Neural progenitor cell (in vitro differentiated cells): ENCODE measurements around the gene RORB. TPM values are rescaled to one million over a fixed set of nuclear protein-coding genes. Genes with fewer than 3 reads are reported as not detected.

Experiments used
- DNase-seq: peaks from one replicate; pipeline ENCODE4 v3.0.0-alpha.2; 2016; ENCODE audit warnings: low spot score
- H2AFZ ChIP-seq: fragments of 200-600 bp; sonication (generic); replicated peaks from 2 replicates; pipeline ENCODE4 v1.6.1; 2016; ENCODE audit warnings: antibody characterized with exemption
- H3F3A ChIP-seq: fragments of 200-600 bp; sonication (generic); 2 replicates; pipeline ENCODE4 v1.6.1; 2016; ENCODE audit warnings: antibody characterized with exemption, low read depth
- H3K27ac ChIP-seq: fragments of 200-600 bp; sonication (generic); 2 replicates; pipeline ENCODE4 v1.5.1; 2016; ENCODE audit warnings: mild to moderate bottlenecking
- H3K27me3 ChIP-seq: fragments of 200-600 bp; sonication (generic); 2 replicates; pipeline ENCODE4 v1.6.1; 2016; ENCODE audit warnings: mild to moderate bottlenecking, moderate library complexity
- H3K36me3 ChIP-seq: fragments of 200-600 bp; sonication (generic); 2 replicates; pipeline ENCODE4 v1.5.1; 2016
- H3K4me1 ChIP-seq: fragments of 200-600 bp; sonication (generic); 2 replicates; pipeline ENCODE4 v1.6.1; 2016; ENCODE audit warnings: mixed run types
- H3K4me2 ChIP-seq: fragments of 200-600 bp; sonication (generic); 2 replicates; pipeline ENCODE4 v1.6.1; 2016
- H3K4me3 ChIP-seq: fragments of 200-600 bp; sonication (generic); 2 replicates; pipeline ENCODE4 v1.5.1; 2016
- H3K79me2 ChIP-seq: fragments of 200-600 bp; sonication (generic); 2 replicates; pipeline ENCODE4 v1.6.1; 2016; ENCODE audit warnings: low read depth
- H3K9ac ChIP-seq: fragments of 200-600 bp; sonication (generic); 2 replicates; pipeline ENCODE4 v1.6.1; 2016
- H3K9me3 ChIP-seq: fragments of 200-600 bp; sonication (generic); 2 replicates; pipeline ENCODE4 v1.5.1; 2016; ENCODE audit warnings: low read depth
- H4K20me1 ChIP-seq: fragments of 200-600 bp; sonication (generic); 2 replicates; pipeline ENCODE4 v1.6.1; 2016; ENCODE audit warnings: low read depth
- H3K27ac Mint-ChIP-seq: 3 replicates; pipeline ENCODE4 v1.8.0; 2021; ENCODE audit warnings: mixed read lengths
- H3K27me3 Mint-ChIP-seq: 2 replicates; pipeline ENCODE4 v1.8.0; 2022; ENCODE audit warnings: low read depth, mild to moderate bottlenecking, inconsistent platforms, moderate library complexity, mixed read lengths; ENCODE audit not compliant: insufficient read depth
- H3K36me3 Mint-ChIP-seq: 3 replicates; pipeline ENCODE4 v1.8.0; 2021; ENCODE audit warnings: mixed read lengths
- H3K4me1 Mint-ChIP-seq: 3 replicates; pipeline ENCODE4 v1.8.0; 2021; ENCODE audit warnings: mixed read lengths
- H3K4me3 Mint-ChIP-seq: 3 replicates; pipeline ENCODE4 v1.8.0; 2021; ENCODE audit warnings: mild to moderate bottlenecking, moderate library complexity, mixed read lengths
- H3K9me3 Mint-ChIP-seq: 3 replicates; pipeline ENCODE4 v1.8.0; 2020; ENCODE audit warnings: mixed read lengths
- EZH2 ChIP-seq: fragments of 200-600 bp; sonication (generic); IDR thresholded peaks from 2 replicates; pipeline ENCODE4 v1.6.1; 2017; ENCODE audit warnings: antibody characterized with exemption, mild to moderate bottlenecking, moderate library complexity
- EZH2phosphoT487 ChIP-seq: fragments of 200-600 bp; sonication (generic); IDR thresholded peaks from 2 replicates; pipeline ENCODE4 v1.6.1; 2017; ENCODE audit warnings: antibody characterized with exemption
- total RNA-seq: library from RNA; depleted of rRNA; stranded (reverse); fragments of >200 nt; gene quantifications from 2 replicates; pipeline ENCODE4 v1.2.3, GENCODE V29; 2015; ENCODE audit warnings: low replicate concordance
- TF ChIP-seq, protein P1 (sequence below): fragments of 200-600 bp; sonication (generic); IDR thresholded peaks from 2 replicates; pipeline ENCODE4 v1.5.1; 2017; ENCODE audit warnings: antibody characterized with exemption, mild to moderate bottlenecking

RORB gene
- total RNA-seq, 1 donor from 2014 or later: 4.2 TPM

DNA sequence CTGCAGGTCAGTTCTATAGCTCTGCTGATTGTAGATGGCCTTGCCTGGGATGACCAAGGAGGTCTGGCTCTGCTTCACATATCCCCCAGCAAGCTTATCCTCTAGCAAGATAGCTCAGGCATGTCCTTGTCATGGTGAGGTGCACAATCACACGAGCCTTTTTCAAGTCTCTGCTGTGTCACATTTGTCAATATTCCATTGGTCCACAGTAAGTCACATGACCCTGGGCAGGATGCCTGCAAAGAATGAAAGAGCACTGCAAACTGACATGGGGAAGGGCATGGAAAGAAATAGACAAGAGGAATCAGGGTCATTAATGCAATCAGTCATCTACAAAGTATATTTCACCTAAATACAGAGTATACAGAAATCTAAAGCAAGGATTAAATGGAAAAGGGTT is 142.0 kb downstream of the RORB start:
- Histone ChIP-seq H2AFZ (no peak overlapping the region), H3K79me2 (no peaks in the 10 kb centered on the region), H4K20me1 (no peaks in the 10 kb centered on the region), H3K27me3 (no peaks in the 10 kb centered on the region), H3F3A (no peaks in the 10 kb centered on the region), H3K4me2 (no peak overlapping the region), H3K27ac (no peak overlapping the region), H3K9me3 (no peaks in the 10 kb centered on the region), H3K4me1 (no peaks in the 10 kb centered on the region), H3K4me3 (no peak overlapping the region), H3K9ac (no peak overlapping the region), H3K36me3 (no peaks in the 10 kb centered on the region)
- no peak for DNase-seq
- Mint-ChIP-seq H3K9me3 (no peaks in the 10 kb centered on the region), H3K27ac (no peak overlapping the region), H3K36me3 (no peaks in the 10 kb centered on the region), H3K27me3 (no peaks in the 10 kb centered on the region), H3K4me3 (no peak overlapping the region), H3K4me1 (no peaks in the 10 kb centered on the region)
- TF ChIP-seq EZH2: no peak
- TF ChIP-seq, protein P1, sequence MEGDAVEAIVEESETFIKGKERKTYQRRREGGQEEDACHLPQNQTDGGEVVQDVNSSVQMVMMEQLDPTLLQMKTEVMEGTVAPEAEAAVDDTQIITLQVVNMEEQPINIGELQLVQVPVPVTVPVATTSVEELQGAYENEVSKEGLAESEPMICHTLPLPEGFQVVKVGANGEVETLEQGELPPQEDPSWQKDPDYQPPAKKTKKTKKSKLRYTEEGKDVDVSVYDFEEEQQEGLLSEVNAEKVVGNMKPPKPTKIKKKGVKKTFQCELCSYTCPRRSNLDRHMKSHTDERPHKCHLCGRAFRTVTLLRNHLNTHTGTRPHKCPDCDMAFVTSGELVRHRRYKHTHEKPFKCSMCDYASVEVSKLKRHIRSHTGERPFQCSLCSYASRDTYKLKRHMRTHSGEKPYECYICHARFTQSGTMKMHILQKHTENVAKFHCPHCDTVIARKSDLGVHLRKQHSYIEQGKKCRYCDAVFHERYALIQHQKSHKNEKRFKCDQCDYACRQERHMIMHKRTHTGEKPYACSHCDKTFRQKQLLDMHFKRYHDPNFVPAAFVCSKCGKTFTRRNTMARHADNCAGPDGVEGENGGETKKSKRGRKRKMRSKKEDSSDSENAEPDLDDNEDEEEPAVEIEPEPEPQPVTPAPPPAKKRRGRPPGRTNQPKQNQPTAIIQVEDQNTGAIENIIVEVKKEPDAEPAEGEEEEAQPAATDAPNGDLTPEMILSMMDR: no peak
- TF ChIP-seq EZH2phosphoT487: no peak

DNA sequence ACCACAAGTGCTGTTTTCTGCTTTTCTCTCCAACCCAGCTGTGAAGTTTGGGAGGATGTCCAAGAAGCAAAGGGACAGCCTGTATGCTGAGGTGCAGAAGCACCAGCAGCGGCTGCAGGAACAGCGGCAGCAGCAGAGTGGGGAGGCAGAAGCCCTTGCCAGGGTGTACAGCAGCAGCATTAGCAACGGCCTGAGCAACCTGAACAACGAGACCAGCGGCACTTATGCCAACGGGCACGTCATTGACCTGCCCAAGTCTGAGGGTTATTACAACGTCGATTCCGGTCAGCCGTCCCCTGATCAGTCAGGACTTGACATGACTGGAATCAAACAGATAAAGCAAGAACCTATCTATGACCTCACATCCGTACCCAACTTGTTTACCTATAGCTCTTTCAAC is 145.2 kb downstream of the RORB start:
- no peaks in the 10 kb centered on the region for H3K4me1 Mint-ChIP-seq
- H3K9me3 ChIP-seq: no peaks in the 10 kb centered on the region
- no peak overlapping the region for H3K4me2 ChIP-seq
- DNase-seq: no peak
- H3K4me3 Mint-ChIP-seq: no peak overlapping the region
- H3K27ac Mint-ChIP-seq: no peak overlapping the region
- no peaks in the 10 kb centered on the region for H3K4me1 ChIP-seq
- H3K36me3 ChIP-seq: no peaks in the 10 kb centered on the region
- no peaks in the 10 kb centered on the region for H4K20me1 ChIP-seq
- no peaks in the 10 kb centered on the region for H3K27me3 Mint-ChIP-seq
- H3K36me3 Mint-ChIP-seq: no peaks in the 10 kb centered on the region
- H3K79me2 ChIP-seq: no peaks in the 10 kb centered on the region
- H3K9me3 Mint-ChIP-seq: no peaks in the 10 kb centered on the region
- H3F3A ChIP-seq: no peaks in the 10 kb centered on the region
- no peak overlapping the region for H3K27ac ChIP-seq
- no peaks in the 10 kb centered on the region for H3K27me3 ChIP-seq
- no peak overlapping the region for H2AFZ ChIP-seq
- no peak overlapping the region for H3K4me3 ChIP-seq
- H3K9ac ChIP-seq: no peak overlapping the region
- TF ChIP-seq EZH2phosphoT487: no peak
- TF ChIP-seq, protein P1: no peak
- no peak for TF ChIP-seq EZH2

DNA sequence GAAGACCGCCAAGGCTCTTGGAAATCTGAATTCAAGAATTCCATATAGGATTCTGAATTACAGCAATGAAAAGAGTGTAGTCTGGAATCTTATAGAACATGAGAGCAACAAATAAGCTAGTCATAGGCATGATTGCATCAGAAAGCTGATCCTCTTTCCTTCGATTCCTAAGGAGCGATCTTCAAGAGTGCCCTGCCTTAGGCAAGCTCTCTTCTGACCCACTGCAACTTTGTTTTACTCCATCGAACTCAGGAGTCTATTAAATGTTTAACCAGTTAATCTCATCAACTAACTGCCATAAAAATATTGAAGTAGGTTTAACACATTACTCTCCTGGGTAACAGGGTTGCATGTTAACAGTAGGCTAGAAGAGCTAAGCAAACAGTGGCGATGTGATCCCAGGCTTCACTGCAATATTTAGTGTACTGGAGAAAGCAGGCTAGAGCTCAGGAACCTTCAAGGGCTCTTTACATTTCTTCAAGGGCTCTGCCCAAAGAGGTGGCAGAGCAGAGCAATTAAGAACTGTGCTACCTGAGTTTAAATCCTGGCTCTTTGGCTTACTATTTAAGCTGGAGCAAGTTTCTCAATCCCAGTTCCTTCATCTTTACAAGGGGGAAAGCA is 146.3 kb downstream of the RORB start:
- no peak overlapping the region for H3K27ac Mint-ChIP-seq

More for the DNA sequence above, 146.3 kb downstream of the RORB start:
- no peak for DNase-seq
- Histone ChIP-seq H3K9me3 (no peaks in the 10 kb centered on the region), H3K36me3 (no peaks in the 10 kb centered on the region), H4K20me1 (no peaks in the 10 kb centered on the region), H3K79me2 (no peaks in the 10 kb centered on the region), H3K9ac (no peak overlapping the region), H3K27ac (no peak overlapping the region), H3K4me3 (no peak overlapping the region), H2AFZ (no peak overlapping the region), H3K4me2 (no peak overlapping the region), H3K4me1 (no peaks in the 10 kb centered on the region), H3F3A (no peaks in the 10 kb centered on the region), H3K27me3 (no peaks in the 10 kb centered on the region)
- TF ChIP-seq EZH2 (no peak), EZH2phosphoT487 (no peak)
- TF ChIP-seq, protein P1: no peak
- no peaks in the 10 kb centered on the region for H3K27me3 Mint-ChIP-seq
- H3K9me3 Mint-ChIP-seq: no peaks in the 10 kb centered on the region
- H3K36me3 Mint-ChIP-seq: no peaks in the 10 kb centered on the region
- H3K4me3 Mint-ChIP-seq: no peak overlapping the region
- H3K4me1 Mint-ChIP-seq: no peaks in the 10 kb centered on the region
